ENCODE data around the gene TRPV3. TPM values are rescaled to one million over a fixed set of nuclear protein-coding genes. Genes with fewer than 3 reads are reported as not detected.

TRPV3 gene
- total and polyA plus RNA-seq, 2 experiments from 2014 or later, result 0.15 to 0.69 TPM

DNA sequence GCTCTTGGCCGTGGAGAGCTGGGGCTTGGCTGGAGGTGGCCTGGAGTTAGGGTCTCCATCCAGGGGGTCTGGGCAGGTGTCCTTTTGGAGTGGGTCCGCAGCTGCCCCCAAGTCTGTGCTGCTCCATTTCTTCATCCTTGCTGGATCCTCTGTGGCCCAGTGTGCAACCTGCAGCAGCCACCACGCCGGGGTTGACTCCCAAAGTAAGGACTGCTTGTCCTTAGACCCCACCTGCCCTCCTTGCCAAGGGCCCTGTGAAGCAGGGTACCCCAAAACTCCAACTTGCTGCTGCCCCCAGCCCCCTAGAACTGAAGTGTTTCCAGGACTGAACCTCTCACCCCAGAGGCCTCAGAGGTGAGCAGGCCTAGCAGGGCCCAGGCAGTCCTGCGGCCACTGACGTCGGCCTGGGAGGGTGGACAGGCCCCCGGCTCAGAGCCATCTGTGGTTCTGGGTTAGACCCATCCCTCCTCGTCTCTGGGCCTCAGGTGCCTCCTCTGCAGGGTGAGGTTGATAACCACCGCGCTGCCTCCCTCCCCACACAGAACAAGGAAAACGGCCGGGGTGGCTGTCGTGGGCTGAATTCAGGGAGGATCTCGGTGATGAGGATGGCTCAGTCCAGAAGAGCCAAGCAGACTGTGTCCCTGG, 34.7 kb upstream of the TRPV3 start (continued):
- TF ChIP-seq, protein P1, sequence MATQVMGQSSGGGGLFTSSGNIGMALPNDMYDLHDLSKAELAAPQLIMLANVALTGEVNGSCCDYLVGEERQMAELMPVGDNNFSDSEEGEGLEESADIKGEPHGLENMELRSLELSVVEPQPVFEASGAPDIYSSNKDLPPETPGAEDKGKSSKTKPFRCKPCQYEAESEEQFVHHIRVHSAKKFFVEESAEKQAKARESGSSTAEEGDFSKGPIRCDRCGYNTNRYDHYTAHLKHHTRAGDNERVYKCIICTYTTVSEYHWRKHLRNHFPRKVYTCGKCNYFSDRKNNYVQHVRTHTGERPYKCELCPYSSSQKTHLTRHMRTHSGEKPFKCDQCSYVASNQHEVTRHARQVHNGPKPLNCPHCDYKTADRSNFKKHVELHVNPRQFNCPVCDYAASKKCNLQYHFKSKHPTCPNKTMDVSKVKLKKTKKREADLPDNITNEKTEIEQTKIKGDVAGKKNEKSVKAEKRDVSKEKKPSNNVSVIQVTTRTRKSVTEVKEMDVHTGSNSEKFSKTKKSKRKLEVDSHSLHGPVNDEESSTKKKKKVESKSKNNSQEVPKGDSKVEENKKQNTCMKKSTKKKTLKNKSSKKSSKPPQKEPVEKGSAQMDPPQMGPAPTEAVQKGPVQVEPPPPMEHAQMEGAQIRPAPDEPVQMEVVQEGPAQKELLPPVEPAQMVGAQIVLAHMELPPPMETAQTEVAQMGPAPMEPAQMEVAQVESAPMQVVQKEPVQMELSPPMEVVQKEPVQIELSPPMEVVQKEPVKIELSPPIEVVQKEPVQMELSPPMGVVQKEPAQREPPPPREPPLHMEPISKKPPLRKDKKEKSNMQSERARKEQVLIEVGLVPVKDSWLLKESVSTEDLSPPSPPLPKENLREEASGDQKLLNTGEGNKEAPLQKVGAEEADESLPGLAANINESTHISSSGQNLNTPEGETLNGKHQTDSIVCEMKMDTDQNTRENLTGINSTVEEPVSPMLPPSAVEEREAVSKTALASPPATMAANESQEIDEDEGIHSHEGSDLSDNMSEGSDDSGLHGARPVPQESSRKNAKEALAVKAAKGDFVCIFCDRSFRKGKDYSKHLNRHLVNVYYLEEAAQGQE (IDR thresholded peaks at IDR 0.05; ENCODE audit: unreplicated experiment), result no peak

DNA sequence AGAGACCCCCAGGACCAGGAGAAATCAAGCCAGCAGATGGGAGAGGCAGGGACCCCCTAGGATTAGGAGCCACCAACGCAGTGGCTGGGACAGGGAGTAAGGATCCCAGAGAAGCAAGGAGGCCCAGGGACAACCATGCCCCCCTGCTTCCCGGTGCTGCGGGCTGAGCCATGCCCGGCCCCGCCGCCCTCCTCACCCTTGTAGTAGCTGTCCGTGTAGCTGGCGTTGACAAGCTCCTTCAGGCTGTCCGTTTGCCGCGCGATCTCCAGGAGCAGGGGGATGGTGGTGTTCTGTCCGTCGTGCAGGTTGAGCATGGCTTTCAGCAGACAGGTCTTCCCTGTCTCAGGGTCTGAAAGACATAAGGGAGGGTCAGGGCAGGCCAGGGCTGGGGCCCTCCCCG, 33.2 kb upstream of the TRPV3 start:
- DNase-seq (ENCODE audit: low spot score) (no peak), ATAC-seq (no peak)
- no peaks in the 10 kb centered on the region for H3K9me3 Mint-ChIP-seq
- H3K4me1 Mint-ChIP-seq, result no peaks in the 10 kb centered on the region
- H3K4me3 Mint-ChIP-seq, result no peak overlapping the region
- Histone ChIP-seq H3K4me3 (no peak overlapping the region), H4K20me1 (replicated peaks; ENCODE audit: insufficient read depth) (no peaks in the 10 kb centered on the region), H3K79me2 (replicated peaks; ENCODE audit: insufficient read depth) (no peaks in the 10 kb centered on the region), H3K4me2 (no peak overlapping the region), H3K27me3 (ENCODE audit: insufficient read depth) (no peaks in the 10 kb centered on the region), H3K9me2 (ENCODE audit: insufficient read depth) (no peaks in the 10 kb centered on the region), H3F3A (replicated peaks; ENCODE audit: low read depth) (no peaks in the 10 kb centered on the region), H3K4me1 (ENCODE audit: insufficient read depth) (no peaks in the 10 kb centered on the region), H3K36me3 (ENCODE audit: insufficient read depth) (no peaks in the 10 kb centered on the region), H2AFZ (no peak overlapping the region), H3K27ac (ENCODE audit: low read depth) (no peak overlapping the region)
- peaks cover 4% of the 10 kb centered on the region for H3K27me3 Mint-ChIP-seq (ENCODE audit: insufficient read depth, low read depth, poor library complexity)
- H3K27ac Mint-ChIP-seq, result no peak overlapping the region
- TF ChIP-seq EZH2 (IDR thresholded peaks at IDR 0.05; ENCODE audit: low read depth, unreplicated experiment) (no peak), ZNF114 (CRISPR knock-in tag; IDR thresholded peaks at IDR 0.05) (no peak), JUNB (IDR thresholded peaks at IDR 0.05; ENCODE audit: unreplicated experiment) (no peak), ZNF331 (CRISPR knock-in tag; IDR thresholded peaks at IDR 0.05; ENCODE audit: low read depth) (no peak), NANOG (IDR thresholded peaks at IDR 0.05; ENCODE audit: borderline replicate concordance) (no peak), CREB1 (CRISPR knock-in tag; IDR thresholded peaks at IDR 0.05; ENCODE audit: low read depth) (no peak)
- TF ChIP-seq, protein P2, sequence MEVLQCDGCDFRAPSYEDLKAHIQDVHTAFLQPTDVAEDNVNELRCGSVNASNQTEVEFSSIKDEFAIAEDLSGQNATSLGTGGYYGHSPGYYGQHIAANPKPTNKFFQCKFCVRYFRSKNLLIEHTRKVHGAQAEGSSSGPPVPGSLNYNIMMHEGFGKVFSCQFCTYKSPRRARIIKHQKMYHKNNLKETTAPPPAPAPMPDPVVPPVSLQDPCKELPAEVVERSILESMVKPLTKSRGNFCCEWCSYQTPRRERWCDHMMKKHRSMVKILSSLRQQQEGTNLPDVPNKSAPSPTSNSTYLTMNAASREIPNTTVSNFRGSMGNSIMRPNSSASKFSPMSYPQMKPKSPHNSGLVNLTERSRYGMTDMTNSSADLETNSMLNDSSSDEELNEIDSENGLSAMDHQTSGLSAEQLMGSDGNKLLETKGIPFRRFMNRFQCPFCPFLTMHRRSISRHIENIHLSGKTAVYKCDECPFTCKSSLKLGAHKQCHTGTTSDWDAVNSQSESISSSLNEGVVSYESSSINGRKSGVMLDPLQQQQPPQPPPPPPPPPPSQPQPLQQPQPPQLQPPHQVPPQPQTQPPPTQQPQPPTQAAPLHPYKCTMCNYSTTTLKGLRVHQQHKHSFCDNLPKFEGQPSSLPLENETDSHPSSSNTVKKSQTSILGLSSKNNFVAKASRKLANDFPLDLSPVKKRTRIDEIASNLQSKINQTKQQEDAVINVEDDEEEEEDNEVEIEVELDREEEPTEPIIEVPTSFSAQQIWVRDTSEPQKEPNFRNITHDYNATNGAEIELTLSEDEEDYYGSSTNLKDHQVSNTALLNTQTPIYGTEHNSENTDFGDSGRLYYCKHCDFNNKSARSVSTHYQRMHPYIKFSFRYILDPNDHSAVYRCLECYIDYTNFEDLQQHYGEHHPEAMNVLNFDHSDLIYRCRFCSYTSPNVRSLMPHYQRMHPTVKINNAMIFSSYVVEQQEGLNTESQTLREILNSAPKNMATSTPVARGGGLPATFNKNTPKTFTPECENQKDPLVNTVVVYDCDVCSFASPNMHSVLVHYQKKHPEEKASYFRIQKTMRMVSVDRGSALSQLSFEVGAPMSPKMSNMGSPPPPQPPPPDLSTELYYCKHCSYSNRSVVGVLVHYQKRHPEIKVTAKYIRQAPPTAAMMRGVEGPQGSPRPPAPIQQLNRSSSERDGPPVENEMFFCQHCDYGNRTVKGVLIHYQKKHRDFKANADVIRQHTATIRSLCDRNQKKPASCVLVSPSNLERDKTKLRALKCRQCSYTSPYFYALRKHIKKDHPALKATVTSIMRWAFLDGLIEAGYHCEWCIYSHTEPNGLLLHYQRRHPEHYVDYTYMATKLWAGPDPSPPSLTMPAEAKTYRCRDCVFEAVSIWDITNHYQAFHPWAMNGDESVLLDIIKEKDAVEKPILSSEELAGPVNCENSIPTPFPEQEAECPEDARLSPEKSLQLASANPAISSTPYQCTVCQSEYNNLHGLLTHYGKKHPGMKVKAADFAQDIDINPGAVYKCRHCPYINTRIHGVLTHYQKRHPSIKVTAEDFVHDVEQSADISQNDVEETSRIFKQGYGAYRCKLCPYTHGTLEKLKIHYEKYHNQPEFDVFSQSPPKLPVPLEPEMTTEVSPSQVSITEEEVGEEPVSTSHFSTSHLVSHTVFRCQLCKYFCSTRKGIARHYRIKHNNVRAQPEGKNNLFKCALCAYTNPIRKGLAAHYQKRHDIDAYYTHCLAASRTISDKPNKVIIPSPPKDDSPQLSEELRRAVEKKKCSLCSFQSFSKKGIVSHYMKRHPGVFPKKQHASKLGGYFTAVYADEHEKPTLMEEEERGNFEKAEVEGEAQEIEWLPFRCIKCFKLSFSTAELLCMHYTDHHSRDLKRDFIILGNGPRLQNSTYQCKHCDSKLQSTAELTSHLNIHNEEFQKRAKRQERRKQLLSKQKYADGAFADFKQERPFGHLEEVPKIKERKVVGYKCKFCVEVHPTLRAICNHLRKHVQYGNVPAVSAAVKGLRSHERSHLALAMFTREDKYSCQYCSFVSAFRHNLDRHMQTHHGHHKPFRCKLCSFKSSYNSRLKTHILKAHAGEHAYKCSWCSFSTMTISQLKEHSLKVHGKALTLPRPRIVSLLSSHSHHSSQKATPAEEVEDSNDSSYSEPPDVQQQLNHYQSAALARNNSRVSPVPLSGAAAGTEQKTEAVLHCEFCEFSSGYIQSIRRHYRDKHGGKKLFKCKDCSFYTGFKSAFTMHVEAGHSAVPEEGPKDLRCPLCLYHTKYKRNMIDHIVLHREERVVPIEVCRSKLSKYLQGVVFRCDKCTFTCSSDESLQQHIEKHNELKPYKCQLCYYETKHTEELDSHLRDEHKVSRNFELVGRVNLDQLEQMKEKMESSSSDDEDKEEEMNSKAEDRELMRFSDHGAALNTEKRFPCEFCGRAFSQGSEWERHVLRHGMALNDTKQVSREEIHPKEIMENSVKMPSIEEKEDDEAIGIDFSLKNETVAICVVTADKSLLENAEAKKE (CRISPR knock-in tag; IDR thresholded peaks at IDR 0.05), result no peak
- TF ChIP-seq, protein P1 (IDR thresholded peaks at IDR 0.05; ENCODE audit: unreplicated experiment), result no peak
- peaks cover 20% of the 10 kb centered on the region for H3K36me3 Mint-ChIP-seq (ENCODE audit: low read depth)
